H1 (cell line): Measurements from ENCODE around the gene IL13RA1. TPM values are rescaled to one million over a fixed set of nuclear protein-coding genes. Genes with fewer than 3 reads are reported as not detected.

Experiments used
- CTCF ChIA-PET: fragments of 300-600 bp; sonication (Branson Sonifier 250); formaldehyde crosslinking; loops from one replicate; lab custom pipeline; 2021; ENCODE audit not compliant: partially characterized antibody; lab: Charles Lee
- POLR2A ChIA-PET: fragments of 300-600 bp; sonication (Branson Sonifier 250); formaldehyde crosslinking; loops from one replicate; lab custom pipeline; 2021; ENCODE audit warnings: inconsistent platforms; ENCODE audit not compliant: partially characterized antibody; lab: Charles Lee
- DNase-seq, 2 experiments: peaks; one replicate each; pipeline versions ENCODE4 v3.0.0 to v3.0.0-alpha.2; 2010 to 2022; ENCODE audit warnings: low spot score in 2 of 2, low read depth in 1 of 2, mixed read lengths in 1 of 2
- FAIRE-seq: peaks from 2 replicates; lab custom pipeline; 2011; peaks lifted over from hg19 to GRCh38; lab: Jason Lieb, UNC
- H2AFZ ChIP-seq: 2 replicates; pipeline ENCODE4 v1.8.1; 2012; ENCODE audit warnings: low read length, inconsistent platforms
- H2AK5ac ChIP-seq: 2 replicates; pipeline ENCODE4 v1.6.1; 2013; ENCODE audit warnings: low read depth, low read length
- H2BK120ac ChIP-seq: replicated peaks from 2 replicates; pipeline ENCODE3; 2013; ENCODE audit warnings: low read depth, low read length, inconsistent platforms
- H2BK12ac ChIP-seq: 2 replicates; pipeline ENCODE4 v1.6.1; 2013; ENCODE audit warnings: low read depth, low read length
- H2BK15ac ChIP-seq: 2 replicates; pipeline ENCODE4 v1.6.1; 2013; ENCODE audit warnings: low read length
- H2BK20ac ChIP-seq: 2 replicates; pipeline ENCODE4 v1.6.1; 2013; ENCODE audit warnings: low read length
- H2BK5ac ChIP-seq: 2 replicates; pipeline ENCODE4 v1.6.1; 2013; ENCODE audit warnings: low read depth, low read length
- H3K14ac ChIP-seq: 2 replicates; pipeline ENCODE4 v1.6.1; 2013; ENCODE audit warnings: inconsistent platforms; ENCODE audit not compliant: insufficient read length
- H3K18ac ChIP-seq: 2 replicates; pipeline ENCODE4 v1.6.1; 2013; ENCODE audit warnings: low read length; ENCODE audit errors: extremely low read depth
- H3K23ac ChIP-seq: 2 replicates; pipeline ENCODE4 v1.6.1; 2013; ENCODE audit warnings: inconsistent platforms; ENCODE audit not compliant: insufficient read length
- H3K23me2 ChIP-seq: 2 replicates; pipeline ENCODE4 v1.6.1; 2013; ENCODE audit warnings: low read depth, low read length
- H3K27ac ChIP-seq: 2 replicates; pipeline ENCODE4 v1.6.1; 2011; ENCODE audit warnings: low read depth, low read length, inconsistent platforms
- H3K27me3 ChIP-seq, 4 experiments: replicated peaks in 1 of 4; 1 replicate in 1 of 4; 2 replicates in 3 of 4; pipeline versions ENCODE4 v1.6.1 to v1.8.1; 2011 to 2013; ENCODE audit warnings: low read length in 3 of 4, mild to moderate bottlenecking in 3 of 4, inconsistent platforms in 2 of 4, mixed read lengths in 2 of 4, moderate library complexity in 1 of 4; ENCODE audit not compliant: control insufficient read depth in 3 of 4, insufficient read depth in 3 of 4; ENCODE audit errors: extremely low read depth in 1 of 4
- H3K36me3 ChIP-seq, 4 experiments: 2 replicates each; pipeline versions ENCODE4 v1.6.1 to v1.8.1; 2011 to 2013; ENCODE audit warnings: mild to moderate bottlenecking in 4 of 4, low read length in 3 of 4, moderate library complexity in 2 of 4, control low read depth in 1 of 4, inconsistent platforms in 1 of 4; ENCODE audit not compliant: insufficient read depth in 4 of 4, control insufficient read depth in 2 of 4
- H3K4ac ChIP-seq: replicated peaks from 2 replicates; pipeline ENCODE3; 2013; ENCODE audit warnings: low read length, low read depth, mixed read lengths, inconsistent platforms; ENCODE audit not compliant: insufficient read length
- H3K4me1 ChIP-seq, 4 experiments: replicated peaks in 1 of 4; 1 replicate in 1 of 4; 2 replicates in 3 of 4; pipeline versions ENCODE4 v1.6.1 to v1.8.1; 2011 to 2013; ENCODE audit warnings: low read length in 3 of 4, inconsistent platforms in 2 of 4, mixed read lengths in 1 of 4; ENCODE audit not compliant: insufficient read depth in 4 of 4, control insufficient read depth in 3 of 4
- H3K4me2 ChIP-seq, 2 experiments: 2 replicates each; pipeline versions ENCODE4 v1.6.1 to v1.8.1; 2011 to 2013; ENCODE audit warnings: low read depth in 2 of 2, low read length in 2 of 2, control low read depth in 1 of 2, inconsistent platforms in 1 of 2, mild to moderate bottlenecking in 1 of 2; ENCODE audit not compliant: insufficient read depth in 1 of 2
- H3K4me3 ChIP-seq, 4 experiments: fragments of 200-600, 300-600 bp in 1 of 4; sonication (generic), shearing (Covaris generic), sonication (Bioruptor Twin) in 1 of 4; 2 replicates each; pipeline versions ENCODE4 v1.5.1 to v1.8.1; 2011 to 2016; ENCODE audit warnings: low read length in 4 of 4, low read depth in 3 of 4, control low read depth in 2 of 4, inconsistent platforms in 2 of 4, mild to moderate bottlenecking in 2 of 4, mixed read lengths in 1 of 4, moderate library complexity in 1 of 4; ENCODE audit not compliant: insufficient read depth in 2 of 4; ENCODE audit errors: extremely low read depth in 1 of 4
- H3K56ac ChIP-seq: replicated peaks from 2 replicates; pipeline ENCODE3; 2013; ENCODE audit warnings: low read depth, mild to moderate bottlenecking, mixed read lengths, low read length, inconsistent platforms; ENCODE audit not compliant: insufficient read length
- H3K79me1 ChIP-seq: 2 replicates; pipeline ENCODE4 v1.6.1; 2013; ENCODE audit warnings: low read depth, low read length, control low read depth
- H3K79me2 ChIP-seq, 2 experiments: 2 replicates each; pipeline versions ENCODE4 v1.6.1 to v1.8.1; 2012 to 2013; ENCODE audit warnings: low read length in 2 of 2, mild to moderate bottlenecking in 2 of 2, inconsistent platforms in 1 of 2; ENCODE audit not compliant: insufficient read depth in 2 of 2, control insufficient read depth in 1 of 2
- H3K9ac ChIP-seq, 4 experiments: replicated peaks in 1 of 4; 1 replicate in 1 of 4; 2 replicates in 3 of 4; pipeline versions ENCODE4 v1.6.1 to v1.8.1; 2011 to 2013; ENCODE audit warnings: low read depth in 3 of 4, low read length in 3 of 4, control low read depth in 2 of 4, mild to moderate bottlenecking in 2 of 4, moderate library complexity in 2 of 4, inconsistent platforms in 1 of 4; ENCODE audit errors: extremely low read depth in 1 of 4
- H3K9me3 ChIP-seq, 2 experiments: 2 replicates each; pipeline versions ENCODE4 v1.6.1 to v1.8.1; 2012 to 2013; ENCODE audit warnings: mild to moderate bottlenecking in 2 of 2, moderate library complexity in 2 of 2, control low read depth in 1 of 2, inconsistent platforms in 1 of 2, low read depth in 1 of 2, low read length in 1 of 2, mixed read lengths in 1 of 2; ENCODE audit not compliant: insufficient read depth in 2 of 2
- H4K20me1 ChIP-seq, 2 experiments: replicated peaks in 1 of 2; 2 replicates each; pipeline versions ENCODE3 to v1.8.1; 2011 to 2013; ENCODE audit warnings: inconsistent platforms in 2 of 2, low read length in 2 of 2, mild to moderate bottlenecking in 1 of 2; ENCODE audit not compliant: insufficient read depth in 2 of 2, control insufficient read depth in 1 of 2
- H4K5ac ChIP-seq: 2 replicates; pipeline ENCODE4 v1.6.1; 2013; ENCODE audit warnings: low read length, low read depth, mixed read lengths, inconsistent platforms; ENCODE audit not compliant: insufficient read length
- H4K8ac ChIP-seq: 2 replicates; pipeline ENCODE4 v1.8.0; 2013; ENCODE audit warnings: mild to moderate bottlenecking, moderate library complexity, low read length, inconsistent platforms; ENCODE audit not compliant: insufficient read depth; ENCODE audit errors: extremely low read depth
- H4K91ac ChIP-seq: replicated peaks from 2 replicates; pipeline ENCODE3; 2013; ENCODE audit warnings: low read length, mixed read lengths, inconsistent platforms; ENCODE audit not compliant: insufficient read length
- BRCA1 ChIP-seq: IDR thresholded peaks from 2 replicates; pipeline ENCODE4 v1.6.1; 2012; ENCODE audit warnings: low read depth, low read length, improper control_type of control experiment
- CHD2 ChIP-seq: IDR thresholded peaks from 2 replicates; pipeline ENCODE4 v1.6.1; 2012; ENCODE audit warnings: low read length, improper control_type of control experiment
- CREB1 ChIP-seq: IDR thresholded peaks from 2 replicates; pipeline ENCODE4 v1.6.1; 2012; ENCODE audit warnings: inconsistent platforms
- CTCF ChIP-seq, 3 experiments: IDR thresholded peaks; 1 replicate in 2 of 3; 2 replicates in 1 of 3; pipeline versions ENCODE4 v1.5.1 to v1.6.1; 2011; ENCODE audit warnings: low read length in 3 of 3, mild to moderate bottlenecking in 3 of 3, inconsistent platforms in 2 of 3, low read depth in 1 of 3, moderate library complexity in 1 of 3; ENCODE audit not compliant: insufficient read depth in 1 of 3; ENCODE audit errors: control extremely low read depth in 1 of 3
- SAP30 ChIP-seq: fragments of 300-600 bp; sonication (generic); IDR thresholded peaks from 2 replicates; pipeline ENCODE4 v1.7.1; 2012; ENCODE audit warnings: low read length, moderate library complexity, mild to moderate bottlenecking, inconsistent platforms; ENCODE audit not compliant: insufficient read depth, insufficient replicate concordance
- SIN3A ChIP-seq, 2 experiments: IDR thresholded peaks in 1 of 2; conservative IDR thresholded peaks in 1 of 2; 2 replicates each; pipeline ENCODE4 v1.6.1; 2011 to 2012; ENCODE audit warnings: low read length in 2 of 2, improper control_type of control experiment in 1 of 2, low read depth in 1 of 2, mild to moderate bottlenecking in 1 of 2
- WGBS, 2 experiments: shearing (Covaris generic) in 1 of 2; methylation state at CpG; one replicate each; pipeline versions ENCODE4 v1.1.6 to v1.1.7; 2013 to 2015; ENCODE audit warnings: low lambda C conversion rate in 2 of 2, mixed read lengths in 2 of 2, inconsistent platforms in 1 of 2, low coverage in 1 of 2, missing lambda C conversion rate in 1 of 2; ENCODE audit not compliant: insufficient replicate concordance in 2 of 2, insufficient coverage in 1 of 2, insufficient read length in 1 of 2; ENCODE audit errors: extremely low coverage in 1 of 2, missing lambda C conversion rate in 1 of 2; 5-methylcytosine and 5-hydroxymethylcytosine counted together
- polyA plus RNA-seq, 7 experiments: library from polyadenylated mRNA; depleted of rRNA in 3 of 7; stranded (reverse) in 5 of 7; unstranded in 2 of 7; fragments of >200 nt in 5 of 7; fragments of 200-250 nt in 2 of 7; gene quantifications; 1 replicate in 5 of 7; 2 replicates in 1 of 7; 4 replicates in 1 of 7; pipeline versions ENCODE4 v1.2.1 to v1.2.3, GENCODE V29; 2011 to 2013; ENCODE audit warnings: missing spikeins in 2 of 7, mixed read lengths in 2 of 7
- total RNA-seq: library from RNA; stranded (reverse); fragmentation: NEBNext Ultra II Directional; extraction: Animal tissue kit (Norgen Biotek cat#: 25700); gene quantifications from 2 replicates; pipeline ENCODE4 v1.2.1, GENCODE V29; 2021
- TF ChIP-seq, protein P1 (sequence below): IDR thresholded peaks from 2 replicates; pipeline ENCODE4 v1.6.1; 2012; ENCODE audit warnings: low read length, inconsistent platforms
- TF ChIP-seq, protein P2 (sequence below): IDR thresholded peaks from 2 replicates; pipeline ENCODE4 v1.6.1; 2012; ENCODE audit warnings: inconsistent platforms

The IL13RA1 gene
- total and polyA plus RNA-seq, 2 of the 8 experiments (the other 6 are each of a cell fraction or from before 2014, with no cell fraction given) = 3.3 to 9.4 TPM

GRCh38 chrX:118694638-118695037 lies 32.8 kb upstream of the IL13RA1 start:
- H3K27me3 ChIP-seq = no peaks in the 10 kb centered on the region
- H3K27ac ChIP-seq = no peak overlapping the region
- no peaks in the 10 kb centered on the region for H3K36me3 ChIP-seq
- no peak overlapping the region for H2BK20ac ChIP-seq
- H2AK5ac ChIP-seq = no peak overlapping the region
- no peaks in the 10 kb centered on the region for H3K79me1 ChIP-seq
- no peaks in the 10 kb centered on the region for H3K9me3 ChIP-seq
- WGBS, 2 experiments = 70% methylated on average over 2 of the region's 6 CpGs; no CpG with 5 or more reads in 1 of the 2 experiments
- no peak overlapping the region for H4K91ac ChIP-seq
- no peaks in the 10 kb centered on the region for H3K79me2 ChIP-seq
- no peak overlapping the region for H3K14ac ChIP-seq
- no peak overlapping the region for H3K18ac ChIP-seq
- DNase-seq (no peak), FAIRE-seq (no peak)
- H3K9ac ChIP-seq = no peak overlapping the region
- no peak overlapping the region for H3K4ac ChIP-seq
- no peak overlapping the region for H2BK12ac ChIP-seq
- TF ChIP-seq, protein P1, sequence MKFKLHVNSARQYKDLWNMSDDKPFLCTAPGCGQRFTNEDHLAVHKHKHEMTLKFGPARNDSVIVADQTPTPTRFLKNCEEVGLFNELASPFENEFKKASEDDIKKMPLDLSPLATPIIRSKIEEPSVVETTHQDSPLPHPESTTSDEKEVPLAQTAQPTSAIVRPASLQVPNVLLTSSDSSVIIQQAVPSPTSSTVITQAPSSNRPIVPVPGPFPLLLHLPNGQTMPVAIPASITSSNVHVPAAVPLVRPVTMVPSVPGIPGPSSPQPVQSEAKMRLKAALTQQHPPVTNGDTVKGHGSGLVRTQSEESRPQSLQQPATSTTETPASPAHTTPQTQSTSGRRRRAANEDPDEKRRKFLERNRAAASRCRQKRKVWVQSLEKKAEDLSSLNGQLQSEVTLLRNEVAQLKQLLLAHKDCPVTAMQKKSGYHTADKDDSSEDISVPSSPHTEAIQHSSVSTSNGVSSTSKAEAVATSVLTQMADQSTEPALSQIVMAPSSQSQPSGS = no peak
- TF ChIP-seq, protein P2, sequence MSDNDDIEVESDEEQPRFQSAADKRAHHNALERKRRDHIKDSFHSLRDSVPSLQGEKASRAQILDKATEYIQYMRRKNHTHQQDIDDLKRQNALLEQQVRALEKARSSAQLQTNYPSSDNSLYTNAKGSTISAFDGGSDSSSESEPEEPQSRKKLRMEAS = no peak
- TF ChIP-seq CTCF (IDR thresholded peaks at IDR 0.05; ENCODE audit: control extremely low read depth in 1 of 3, insufficient read depth in 1 of 3, low read depth in 1 of 3, low read length in 3 of 3) = no peak
- no peak for TF ChIP-seq SIN3A (conservative IDR thresholded peaks at IDR 0.05 in 1 of 2, IDR thresholded peaks at IDR 0.05 in 1 of 2; ENCODE audit: low read depth in 1 of 2, low read length in 2 of 2)
- no peak for TF ChIP-seq CHD2
- TF ChIP-seq BRCA1 = no peak
- TF ChIP-seq SAP30 = no peak
- no peak for TF ChIP-seq CREB1
- H2BK5ac ChIP-seq = no peak overlapping the region
- no peak overlapping the region for H4K8ac ChIP-seq
- H3K4me3 ChIP-seq = no peak overlapping the region
- H4K5ac ChIP-seq = no peak overlapping the region
- ChIA-PET CTCF (no interaction called here), POLR2A (no interaction called here)
- H3K23me2 ChIP-seq = no peaks in the 10 kb centered on the region
- no peaks in the 10 kb centered on the region for H3K4me1 ChIP-seq
- no peak overlapping the region for H3K56ac ChIP-seq
- H2BK15ac ChIP-seq = no peak overlapping the region
- H3K23ac ChIP-seq = no peak overlapping the region
- H2BK120ac ChIP-seq = no peak overlapping the region
- no peak overlapping the region for H2AFZ ChIP-seq
- H4K20me1 ChIP-seq = no peaks in the 10 kb centered on the region
- H3K4me2 ChIP-seq = no peak overlapping the region
